Activated CD4-positive, CD25-positive, alpha-beta regulatory T cell treated with anti-CD3 and anti-CD28 coated beads, Interleukin-2, amount 50 U/mL, for 24 hours (primary cell): ENCODE data around the gene RNF5.

Experiments used
- ATAC-seq, 2 donors: fragments of 150-1000 bp; cut with Tn5 transposase; one replicate each; pipeline ENCODE4 v1.10.0; 2021; ENCODE audit warnings: mild to moderate bottlenecking in 1 of 2, moderate library complexity in 1 of 2

The RNF5 gene

GRCh38 chr6:32152769-32153563 lies 25.2 kb upstream of the RNF5 start:
- ATAC-seq = no peak

- peak; percentile 65 to 70 for ATAC-seq
Observed at GRCh38 chr6:32153564-32154513, 24.4 kb upstream of the RNF5 start, which contains the start of gene PPT2. Gene PPT2, plus strand, starts transcription at chr6:32154141. Its CDS starts 454 bp downstream, at chr6:32154595.

- peak; percentile 76 to 80 for ATAC-seq
Observed at GRCh38 chr6:32154514-32155161, 23.6 kb upstream of the RNF5 start.

GRCh38 chr6:32156891-32157290 lies 21.3 kb upstream of the RNF5 start:
- ATAC-seq = no peak

GRCh38 chr6:32158052-32158451 lies 20.2 kb upstream of the RNF5 start:
- ATAC-seq = no peak

- no peak for ATAC-seq
Observed at GRCh38 chr6:32163559-32164258, 14.5 kb upstream of the RNF5 start.

GRCh38 chr6:32164295-32164694 lies 13.9 kb upstream of the RNF5 start, which contains the start of gene EGFL8:
Gene EGFL8, plus strand, starts transcription at chr6:32164595. Its CDS starts 1,571 bp downstream, at chr6:32166166.
- no peak for ATAC-seq

GRCh38 chr6:32166411-32167061 lies 11.7 kb upstream of the RNF5 start:
- ATAC-seq = no peak

- ATAC-seq = no peak
Observed at GRCh38 chr6:32167154-32167760, 10.9 kb upstream of the RNF5 start.

- ATAC-seq = no peak
Observed at GRCh38 chr6:32167761-32168262, 10.4 kb upstream of the RNF5 start.

- ATAC-seq = no peak
Observed at GRCh38 chr6:32168350-32168749, 9.9 kb upstream of the RNF5 start.

- ATAC-seq = no peak
Observed at GRCh38 chr6:32168807-32169591, 9.2 kb upstream of the RNF5 start.

- ATAC-seq = no peak
Observed at GRCh38 chr6:32170294-32170693, 7.9 kb upstream of the RNF5 start.

- no peak for ATAC-seq
Observed at GRCh38 chr6:32171234-32171633, 7.0 kb upstream of the RNF5 start.

GRCh38 chr6:32173051-32173727 lies 5.0 kb upstream of the RNF5 start:
- ATAC-seq = no peak

GRCh38 chr6:32174416-32174815 lies 3.8 kb upstream of the RNF5 start:
- ATAC-seq = no peak

GRCh38 chr6:32175322-32175710 lies 2.9 kb upstream of the RNF5 start:
- ATAC-seq = no peak

GRCh38 chr6:32175711-32176475 lies 2.3 kb upstream of the RNF5 start, which contains the start of gene AGPAT1:
Gene AGPAT1, minus strand, starts transcription at chr6:32176084. Its CDS starts 4,588 bp downstream, at chr6:32171496.
- ATAC-seq = peak; percentile 49 to 50
